GM19043 (cell line): ENCODE data around the gene GRIA3.

Experiments used
- ATAC-seq: cut with Tn5 transposase; IDR thresholded peaks from one replicate; pipeline ENCODE4 v1.9.1; 2021; ENCODE audit warnings: low read depth; ENCODE audit not compliant: unreplicated experiment

The GRIA3 gene

DNA sequence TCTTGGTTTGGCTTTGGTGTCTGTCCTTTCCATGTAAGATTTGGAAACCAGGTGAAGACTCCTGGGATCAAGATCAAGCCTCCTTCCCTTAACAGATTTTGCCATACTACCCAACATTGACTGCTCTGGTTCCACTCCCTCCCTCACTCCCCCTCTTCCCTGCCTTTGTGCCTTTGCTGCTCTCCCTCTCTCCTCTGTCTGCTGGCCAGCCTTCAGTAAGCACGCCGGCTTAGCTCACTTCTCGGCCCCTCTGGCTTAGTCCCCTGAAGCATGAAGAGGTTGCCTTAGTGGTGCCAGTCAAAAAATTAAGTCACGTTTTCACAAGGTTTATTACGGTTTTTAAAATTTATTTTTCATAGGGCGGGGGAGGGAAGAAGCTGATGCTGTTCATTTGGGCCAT lies 6.0 kb downstream of the GRIA3 start:
- ATAC-seq, result no peak

- ATAC-seq, result no peak
Measured at GRCh38 chrX:123193101-123193500, 9.0 kb downstream of the GRIA3 start.

GRCh38 chrX:123199338-123199737 lies 15.3 kb downstream of the GRIA3 start:
- no peak for ATAC-seq

DNA sequence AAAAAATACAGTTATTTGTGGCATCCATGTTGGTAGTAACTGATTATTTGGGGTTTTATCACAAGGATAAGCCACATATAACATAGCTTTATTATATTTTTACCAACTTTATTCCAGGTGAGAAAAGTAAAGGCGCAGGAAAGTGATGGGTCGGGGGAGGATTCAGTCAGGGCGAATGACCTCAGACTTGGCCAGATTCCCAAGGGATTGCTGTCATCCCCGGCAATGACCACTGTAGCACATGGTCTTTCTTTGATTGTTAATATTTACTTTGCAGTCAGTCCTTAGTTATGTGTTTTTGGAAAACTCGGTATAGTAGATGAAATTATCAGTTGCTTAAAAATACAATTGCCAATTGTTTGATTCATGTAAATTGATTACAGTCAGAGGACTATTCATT lies 17.6 kb downstream of the GRIA3 start:
- ATAC-seq, result no peak

DNA sequence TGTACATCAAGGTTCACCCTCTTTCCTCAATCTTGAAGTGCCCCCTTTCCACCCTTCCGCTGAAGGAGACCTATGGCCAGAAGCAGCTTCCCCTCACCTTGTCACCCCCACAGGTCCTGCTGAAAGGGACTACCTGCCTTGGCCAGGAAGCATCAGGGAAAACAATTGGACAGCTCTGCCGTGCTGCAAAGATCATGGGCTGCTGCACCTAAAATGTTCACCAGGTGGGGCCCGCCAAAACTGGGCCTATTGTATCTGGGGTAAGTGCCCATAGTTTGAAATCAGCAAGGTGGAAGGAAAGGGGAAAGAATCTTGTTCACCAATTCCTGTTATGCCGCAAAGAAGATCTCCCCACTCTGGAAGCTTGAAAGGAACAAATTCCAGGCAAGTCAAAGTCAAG lies 18.4 kb downstream of the GRIA3 start:
- no peak for ATAC-seq

DNA sequence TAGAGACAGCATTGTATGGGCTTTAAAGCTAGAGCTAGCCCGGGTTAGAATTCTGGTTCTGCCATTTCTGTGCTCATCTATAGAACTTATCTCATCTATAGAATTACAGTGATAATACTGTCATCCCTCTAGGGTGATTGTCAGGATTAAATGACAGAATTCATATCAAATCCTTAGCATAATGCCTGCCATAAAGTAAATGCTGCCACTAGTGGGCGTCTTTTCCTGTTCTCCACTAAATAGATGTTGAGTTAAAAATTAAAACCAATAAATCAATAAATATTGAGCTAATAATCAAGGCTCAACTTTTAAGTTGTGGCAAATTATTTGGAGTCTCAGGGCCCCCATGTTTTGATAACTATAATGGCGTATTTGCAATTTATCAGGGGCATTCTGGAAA lies 19.7 kb downstream of the GRIA3 start:
- ATAC-seq, result no peak

- no peak for ATAC-seq
Measured at GRCh38 chrX:123206176-123206575, 22.1 kb downstream of the GRIA3 start.

GRCh38 chrX:123210252-123210651 lies 26.2 kb downstream of the GRIA3 start:
- no peak for ATAC-seq

- ATAC-seq, result no peak
Measured at GRCh38 chrX:123215397-123216089, 31.5 kb downstream of the GRIA3 start.

- ATAC-seq, result no peak
Measured at GRCh38 chrX:123217077-123217476, 33.0 kb downstream of the GRIA3 start.

DNA sequence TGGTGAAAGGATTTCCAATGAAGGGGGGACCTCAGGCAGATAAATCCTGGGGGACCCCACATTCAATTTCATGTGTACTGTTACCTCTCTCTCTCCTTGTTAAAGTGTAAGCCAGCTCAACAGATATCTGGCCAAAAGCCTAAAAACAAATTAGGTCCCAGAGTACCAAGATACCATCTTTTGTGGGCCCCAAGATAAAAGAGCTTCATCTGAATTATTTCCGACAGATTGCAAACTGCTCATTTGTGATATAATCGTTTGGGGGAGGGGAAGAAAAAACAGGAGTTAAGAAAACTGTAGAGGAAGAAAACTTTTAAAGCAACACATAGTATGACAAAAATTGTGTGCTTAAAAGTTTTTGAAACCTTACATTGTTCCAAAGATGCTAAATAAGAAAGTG lies 33.6 kb downstream of the GRIA3 start:
- no peak for ATAC-seq

DNA sequence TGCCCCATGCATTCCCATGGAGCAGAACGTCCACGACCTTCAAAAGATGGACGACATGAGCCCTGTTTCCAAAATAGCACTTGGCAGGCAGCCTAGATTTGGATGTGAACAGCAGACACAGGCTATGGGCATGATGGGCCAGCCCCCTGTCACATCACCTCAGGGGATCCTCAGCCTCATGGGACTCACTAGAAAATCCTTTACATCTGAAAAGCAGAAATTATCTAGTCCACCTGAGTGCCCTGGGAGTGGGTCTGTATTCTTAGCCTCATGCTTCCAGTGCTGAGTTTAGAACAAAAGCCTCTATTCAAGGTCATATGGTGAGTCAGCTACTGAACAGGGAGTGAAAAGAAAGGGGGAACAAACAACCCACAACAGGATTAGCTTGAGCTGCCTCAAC lies 35.8 kb downstream of the GRIA3 start:
- no peak for ATAC-seq

DNA sequence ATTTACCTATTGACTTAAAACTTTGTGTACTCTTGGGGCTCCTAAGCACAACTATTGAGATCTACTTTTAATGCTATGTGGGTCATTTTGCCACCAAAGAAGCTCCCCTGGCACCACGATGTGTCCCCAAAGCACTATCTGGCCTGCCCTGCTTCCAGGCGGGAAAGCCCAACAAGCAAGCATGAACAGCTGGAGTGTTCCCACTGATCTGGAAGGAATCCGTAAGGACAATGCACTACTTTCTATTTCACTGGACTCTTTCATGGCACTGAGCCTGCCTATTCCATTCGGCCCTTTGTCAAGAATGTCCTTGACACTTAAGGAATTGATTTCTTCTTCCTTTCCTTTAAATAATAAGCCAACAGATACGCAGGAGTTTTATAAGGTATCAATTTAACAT lies 38.8 kb downstream of the GRIA3 start:
- no peak for ATAC-seq

GRCh38 chrX:123223409-123223808 lies 39.3 kb downstream of the GRIA3 start:
- ATAC-seq, result no peak

DNA sequence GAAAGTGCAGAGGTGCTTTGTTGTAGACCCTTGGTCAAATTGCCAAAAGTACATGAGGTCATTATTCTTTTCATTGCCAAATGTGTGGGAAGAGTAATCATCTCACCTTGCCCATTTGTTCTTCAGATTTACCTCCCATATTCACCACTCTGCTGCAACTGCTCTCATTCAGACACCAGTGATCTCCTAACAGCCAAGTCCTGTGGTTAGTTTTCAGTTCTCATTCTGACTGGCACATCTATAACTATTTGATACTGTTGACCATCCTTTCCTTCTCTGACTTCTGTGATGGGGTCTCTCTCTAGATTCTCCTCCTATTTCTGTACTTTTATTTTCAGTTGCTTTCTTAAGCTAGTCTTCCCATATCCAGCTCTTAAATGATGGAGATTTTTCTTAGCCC lies 39.8 kb downstream of the GRIA3 start:
- ATAC-seq, result no peak

- no peak for ATAC-seq
Measured at GRCh38 chrX:123230798-123231197, 46.7 kb downstream of the GRIA3 start.

- ATAC-seq, result no peak
Measured at GRCh38 chrX:123236859-123237258, 52.8 kb downstream of the GRIA3 start.

DNA sequence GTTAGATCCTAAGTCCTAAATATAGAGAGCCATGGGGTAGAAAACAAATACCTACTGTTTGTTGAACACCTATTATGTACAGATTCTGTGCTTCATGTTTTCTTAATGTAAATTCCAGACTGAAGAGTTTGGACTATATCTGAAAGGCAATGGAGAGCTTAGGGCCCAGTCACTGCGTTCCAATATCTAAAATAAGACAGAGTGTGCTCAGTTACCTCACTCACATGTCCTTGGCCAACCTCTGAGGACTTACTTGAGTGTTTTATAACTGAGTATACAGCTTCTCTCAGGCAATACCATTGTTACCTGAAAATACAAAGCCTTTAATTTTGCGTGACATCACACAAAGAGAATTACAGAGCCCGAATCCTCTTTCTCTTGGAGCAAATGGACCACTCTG lies 53.2 kb downstream of the GRIA3 start:
- no peak for ATAC-seq

DNA sequence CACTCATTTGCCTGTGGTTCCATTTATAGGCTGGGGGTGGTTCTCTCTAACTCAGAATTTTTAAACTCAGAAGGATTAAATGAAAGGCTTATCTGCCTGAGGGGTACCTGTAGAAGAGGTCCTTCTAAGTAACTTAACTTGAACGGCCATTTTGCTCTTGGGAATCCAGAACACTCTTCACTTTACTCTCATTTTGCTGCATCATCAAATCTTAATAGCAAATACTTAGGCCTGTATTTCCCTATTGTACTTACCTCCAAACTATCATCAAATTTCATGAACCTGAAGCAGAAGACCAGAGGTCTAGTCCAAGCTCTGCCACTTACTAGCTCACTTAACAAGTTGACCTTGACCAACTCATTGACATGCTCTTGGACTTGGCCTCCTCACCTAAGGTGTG lies 70.4 kb downstream of the GRIA3 start:
- ATAC-seq, result no peak

GRCh38 chrX:123256378-123256777 lies 72.3 kb downstream of the GRIA3 start:
- ATAC-seq, result no peak

GRCh38 chrX:123260920-123261418 lies 76.9 kb downstream of the GRIA3 start:
- ATAC-seq, result no peak

DNA sequence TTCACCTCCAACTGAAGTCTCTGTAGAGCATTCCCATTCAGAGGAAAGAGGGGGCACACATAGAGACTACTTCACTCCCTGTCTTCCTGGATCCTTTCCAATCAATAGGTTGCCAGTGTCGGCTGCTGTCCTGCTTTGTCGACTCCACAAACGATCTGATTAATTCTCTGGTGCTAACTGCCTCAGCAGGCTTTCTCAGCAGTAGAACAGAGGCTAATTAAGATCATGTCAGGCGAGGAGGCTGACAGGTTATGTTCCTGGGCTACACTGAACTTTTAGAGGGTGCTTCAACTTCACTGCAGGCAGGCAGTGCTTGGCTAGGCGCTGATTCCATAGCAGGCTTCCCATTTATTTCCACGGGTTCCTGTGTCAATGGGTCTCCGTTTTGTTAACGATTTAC lies 79.2 kb downstream of the GRIA3 start:
- no peak for ATAC-seq

DNA sequence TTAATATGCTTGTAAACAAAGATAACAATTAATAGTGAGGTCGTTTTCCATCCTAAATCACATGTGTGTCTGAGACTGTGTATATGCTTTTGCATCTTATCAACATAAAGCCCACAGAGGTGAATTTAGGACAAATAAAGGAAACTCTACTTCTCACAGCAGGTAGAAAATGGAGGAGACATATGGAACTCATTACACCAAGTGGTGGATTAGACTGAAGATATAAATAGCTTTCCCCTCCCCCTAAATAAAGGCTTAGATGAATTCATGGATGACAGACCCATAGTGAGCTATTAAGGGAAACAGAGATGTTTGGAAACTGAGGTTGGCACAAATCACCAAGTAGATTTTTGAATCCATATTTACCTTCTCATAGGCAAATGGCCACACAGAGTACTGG lies 79.7 kb downstream of the GRIA3 start:
- ATAC-seq, result no peak
